Measurements from ENCODE around the gene TFEC. TPM values are rescaled to one million over a fixed set of nuclear protein-coding genes. Genes with fewer than 3 reads are reported as not detected.

The TFEC gene
- total and polyA plus RNA-seq, 2 of the 4 experiments (the other 2 are of a cell fraction), result under 0.01 to 0.02 TPM

- Histone ChIP-seq H3K9me3 (ENCODE audit: control insufficient read depth, insufficient read depth, low read length) (no peaks in the 10 kb centered on the region), H3K56ac (ENCODE audit: extremely low read depth, insufficient read depth, low read length) (no peak overlapping the region), H2AK9ac (replicated peaks; ENCODE audit: low read depth, low read length, poor library complexity) (no peak overlapping the region), H3K4me1 (ENCODE audit: control insufficient read depth, insufficient read depth, low read length) (no peaks in the 10 kb centered on the region), H3K4me2 (ENCODE audit: low read depth, low read length) (no peak overlapping the region), H3K14ac (replicated peaks; ENCODE audit: low read depth, low read length) (no peak overlapping the region), H3K4ac (ENCODE audit: low read depth, low read length) (no peak overlapping the region), H3K4me3 (ENCODE audit: insufficient read depth, low read depth, low read length) (no peak overlapping the region), H4K8ac (ENCODE audit: low read depth in 2 of 2, low read length in 2 of 2) (no peak overlapping the region), H2BK120ac (ENCODE audit: low read depth, low read length) (no peak overlapping the region), H2AK5ac (ENCODE audit: low read depth, low read length) (no peak overlapping the region), H3K36me3 (ENCODE audit: control insufficient read depth, insufficient read depth, low read length) (no peaks in the 10 kb centered on the region), H3K23ac (ENCODE audit: low read depth, low read length) (no peak overlapping the region), H3K18ac (ENCODE audit: low read depth, low read length) (no peak overlapping the region), H3K9me1 (ENCODE audit: insufficient read depth, low read length) (no peaks in the 10 kb centered on the region), H4K5ac (ENCODE audit: low read depth, low read length) (no peak overlapping the region), H3K79me1 (ENCODE audit: low read depth in 1 of 2, low read length in 2 of 2) (no peaks in the 10 kb centered on the region), H2BK20ac (ENCODE audit: low read depth, low read length) (no peak overlapping the region), H2BK15ac (ENCODE audit: low read depth, low read length) (no peak overlapping the region), H2BK5ac (ENCODE audit: low read depth, low read length, poor library complexity, severe bottlenecking) (no peak overlapping the region), H3K27me3 (ENCODE audit: control insufficient read depth, insufficient read depth, low read length) (no peaks in the 10 kb centered on the region), H2AFZ (replicated peaks; ENCODE audit: low read length, poor library complexity) (no peak overlapping the region), H3K9ac (ENCODE audit: low read depth, low read length) (no peak overlapping the region), H3K27ac (ENCODE audit: insufficient read depth, low read length) (no peak overlapping the region), H4K20me1 (ENCODE audit: insufficient read depth, low read length) (no peaks in the 10 kb centered on the region), H4K91ac (ENCODE audit: insufficient read depth, low read depth, low read length) (no peak overlapping the region)
- CTCF ChIA-PET, result no interaction called here
- dilution Hi-C loops (cut with HindIII; ENCODE audit: low sequenced_read_pairs, unreplicated experiment) (no loop called here), in situ Hi-C loops (cut with MboI; ENCODE audit: low sequenced_read_pairs) (no loop called here), intact Hi-C loops (cut with micrococcal nuclease) (no loop called here)
- no TSS peak for BruUV-seq (replicated peaks)
- ATAC-seq (ENCODE audit: low read depth), result no peak
- POLR2A ChIA-PET (ENCODE audit: unreplicated experiment), result no interaction called here
- WGBS, 2 experiments (ENCODE audit: extremely low coverage in 2 of 2, insufficient read length in 1 of 2), result no CpG with 5 or more reads among the region's 1 CpG
- DNase-seq, result no peak
- no peak for TF ChIP-seq RAD21 (IDR thresholded peaks at IDR 0.05; ENCODE audit: low read length)
- no peak for TF ChIP-seq SMC3 (IDR thresholded peaks at IDR 0.05; ENCODE audit: low read depth, low read length)
- TF ChIP-seq RCOR1 (IDR thresholded peaks at IDR 0.05; ENCODE audit: insufficient replicate concordance, low read length), result no peak
- peak; percentile 58; the same call in 1 of the 2 replicates for TF ChIP-seq MAFK (IDR thresholded peaks at IDR 0.05; ENCODE audit: low read depth, low read length)
- TF ChIP-seq CEBPB (IDR thresholded peaks at IDR 0.05; ENCODE audit: low read depth, low read length), result no peak
These were observed 79.0 kb downstream of the TFEC start for GRCh38 chr7:115951547-115951946.
